ENCODE data around the gene ATP13A3.

ATP13A3 gene

DNA sequence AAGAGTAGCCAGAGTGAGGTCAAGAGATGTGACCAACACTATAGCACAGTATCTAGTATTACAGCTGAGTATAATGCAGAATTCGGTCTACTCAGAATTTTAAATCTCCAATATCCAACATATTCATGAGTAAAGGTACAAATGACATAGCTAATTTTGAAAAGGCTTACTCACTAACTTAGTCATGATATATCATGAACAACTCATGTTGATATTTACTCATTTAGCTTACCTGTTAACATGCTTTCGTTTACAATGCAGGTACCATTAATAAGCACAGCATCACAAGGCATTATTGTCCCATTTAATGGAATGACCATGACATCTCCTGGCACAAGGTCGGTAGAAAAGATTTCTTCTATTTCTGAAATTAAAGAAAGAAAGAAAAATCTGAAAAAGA, 36.9 kb downstream of the ATP13A3 start:
- TF ChIP-seq, protein P1, sequence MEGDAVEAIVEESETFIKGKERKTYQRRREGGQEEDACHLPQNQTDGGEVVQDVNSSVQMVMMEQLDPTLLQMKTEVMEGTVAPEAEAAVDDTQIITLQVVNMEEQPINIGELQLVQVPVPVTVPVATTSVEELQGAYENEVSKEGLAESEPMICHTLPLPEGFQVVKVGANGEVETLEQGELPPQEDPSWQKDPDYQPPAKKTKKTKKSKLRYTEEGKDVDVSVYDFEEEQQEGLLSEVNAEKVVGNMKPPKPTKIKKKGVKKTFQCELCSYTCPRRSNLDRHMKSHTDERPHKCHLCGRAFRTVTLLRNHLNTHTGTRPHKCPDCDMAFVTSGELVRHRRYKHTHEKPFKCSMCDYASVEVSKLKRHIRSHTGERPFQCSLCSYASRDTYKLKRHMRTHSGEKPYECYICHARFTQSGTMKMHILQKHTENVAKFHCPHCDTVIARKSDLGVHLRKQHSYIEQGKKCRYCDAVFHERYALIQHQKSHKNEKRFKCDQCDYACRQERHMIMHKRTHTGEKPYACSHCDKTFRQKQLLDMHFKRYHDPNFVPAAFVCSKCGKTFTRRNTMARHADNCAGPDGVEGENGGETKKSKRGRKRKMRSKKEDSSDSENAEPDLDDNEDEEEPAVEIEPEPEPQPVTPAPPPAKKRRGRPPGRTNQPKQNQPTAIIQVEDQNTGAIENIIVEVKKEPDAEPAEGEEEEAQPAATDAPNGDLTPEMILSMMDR (IDR thresholded peaks at IDR 0.05): no peak

- TF ChIP-seq, protein P1 (IDR thresholded peaks at IDR 0.05): no peak
Measured at GRCh38 chr3:194447657-194448056, 39.1 kb downstream of the ATP13A3 start.

GRCh38 chr3:194447161-194447560, 39.6 kb downstream of the ATP13A3 start:
- TF ChIP-seq, protein P1 (IDR thresholded peaks at IDR 0.05): no peak

- TF ChIP-seq, protein P1 (IDR thresholded peaks at IDR 0.05): no peak
Measured at GRCh38 chr3:194446754-194447153, 40.0 kb downstream of the ATP13A3 start.

DNA sequence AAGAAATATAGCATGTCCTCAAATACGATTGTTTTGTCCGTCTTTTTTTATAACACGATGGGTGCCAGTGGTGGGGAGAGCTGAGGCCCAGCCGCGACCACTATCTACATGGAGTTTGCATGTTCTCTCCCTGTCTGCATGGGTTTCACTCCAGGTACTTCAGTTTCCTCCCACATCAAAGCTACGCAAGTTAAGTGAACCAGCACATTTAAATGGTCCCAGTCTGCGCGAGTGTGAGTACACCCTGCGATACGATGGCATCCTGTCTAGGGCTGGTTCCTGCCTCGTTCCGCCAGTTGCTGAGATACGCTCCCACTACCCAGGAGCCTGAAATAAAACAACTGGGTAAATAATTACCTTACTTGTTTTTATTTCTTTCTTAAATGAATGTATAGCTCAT, 40.6 kb downstream of the ATP13A3 start:
- TF ChIP-seq, protein P1 (IDR thresholded peaks at IDR 0.05): no peak

GRCh38 chr3:194443901-194444300, 42.9 kb downstream of the ATP13A3 start:
- TF ChIP-seq, protein P1 (IDR thresholded peaks at IDR 0.05): no peak

GRCh38 chr3:194440756-194441155, 46.0 kb downstream of the ATP13A3 start:
- TF ChIP-seq, protein P1 (IDR thresholded peaks at IDR 0.05): no peak

- TF ChIP-seq, protein P1 (IDR thresholded peaks at IDR 0.05): no peak
Measured at GRCh38 chr3:194439881-194440550, 46.8 kb downstream of the ATP13A3 start.

Measured in LNCAP (cell line).